ENCODE data around the gene CSRP3. TPM values are rescaled to one million over a fixed set of nuclear protein-coding genes. Genes with fewer than 3 reads are reported as not detected.

CSRP3 gene
- total and polyA plus RNA-seq, 2 donors (not counting 3 experiments of a cell fraction or from before 2014, with no cell fraction given): not detected

GRCh38 chr11:19237381-19237780 lies 35.6 kb upstream of the CSRP3 start:
- Histone ChIP-seq H3K36me3 (ENCODE audit: control insufficient read depth in 2 of 2, extremely low read depth in 1 of 2, insufficient read depth in 2 of 2, low read length in 2 of 2) (peaks cover 0 to 9% of the 10 kb centered on the region in 2 experiments), H3K79me2 (ENCODE audit: control insufficient read depth, insufficient read depth, low read length) (peaks cover 34% of the 10 kb centered on the region), H3K4me3 (replicated peaks in 1 of 3; ENCODE audit: insufficient read depth in 1 of 3, low read depth in 1 of 3, low read length in 3 of 3) (no peak overlapping the region), H3K9ac (replicated peaks; ENCODE audit: extremely low read depth, insufficient read depth, low read length) (no peak overlapping the region), H3K4me1 (ENCODE audit: control insufficient read depth, extremely low read depth, insufficient read depth, low read length) (peaks cover 32% of the 10 kb centered on the region), H4K20me1 (replicated peaks; ENCODE audit: control insufficient read depth, extremely low read depth, insufficient read depth, low read length) (no peaks in the 10 kb centered on the region), H3K9me3 (replicated peaks; ENCODE audit: control insufficient read depth, insufficient read depth, low read length) (no peaks in the 10 kb centered on the region), H2AFZ (ENCODE audit: low read depth, low read length) (no peak overlapping the region), H3K27me3 (ENCODE audit: control insufficient read depth in 2 of 2, insufficient read depth in 2 of 2, low read length in 2 of 2) (no peaks in the 10 kb centered on the region), H3K9me1 (replicated peaks; ENCODE audit: control insufficient read depth, extremely low read depth, insufficient read depth, low read length) (no peaks in the 10 kb centered on the region), H3K4me2 (ENCODE audit: insufficient read depth, low read length) (no peak overlapping the region), H3K27ac (ENCODE audit: insufficient read depth, low read depth, low read length) (no peak overlapping the region)
- BruUV-seq (replicated peaks): no TSS peak
- ChIA-PET CTCF (interaction anchor here (1.3 to 4.2 kb wide), 4 partner anchors 14 to 160 kb away, joined by 3 to 15 read pairs (median 4); no protein-coding TSS in a partner anchor), POLR2A (no interaction called here)
- dilution Hi-C loops (cut with MboI; ENCODE audit: extremely low pct_ligation_motif_present, low sequenced_read_pairs): no loop called here
- DNase-seq (ENCODE audit: low read depth, low spot score) (no peak), FAIRE-seq (no peak)
- TF ChIP-seq POLR2AphosphoS5 (IDR thresholded peaks at IDR 0.05; ENCODE audit: insufficient read depth, low read depth, low read length) (no peak), MAX (IDR thresholded peaks at IDR 0.05; ENCODE audit: insufficient read depth, insufficient read length) (no peak), POLR2A (IDR thresholded peaks at IDR 0.05; ENCODE audit: low read depth, low read length) (no peak), MYC (IDR thresholded peaks at IDR 0.05; ENCODE audit: low read depth, low read length) (no peak), FOS (IDR thresholded peaks at IDR 0.05; ENCODE audit: borderline replicate concordance, insufficient read depth, low read length) (no peak), JUN (IDR thresholded peaks at IDR 0.05; ENCODE audit: borderline replicate concordance, insufficient read depth, insufficient read length, low read depth) (no peak), GATA2 (IDR thresholded peaks at IDR 0.05; ENCODE audit: insufficient read depth, insufficient read length, low read depth, low read length) (no peak), EZH2 (IDR thresholded peaks at IDR 0.05; ENCODE audit: borderline replicate concordance, low read depth, low read length, severe bottlenecking) (no peak), CTCF (IDR thresholded peaks at IDR 0.05; ENCODE audit: extremely low read depth in 1 of 2, insufficient read depth in 1 of 2, low read depth in 1 of 2, low read length in 2 of 2) (no peak)
- intact Hi-C loops (cut with micrococcal nuclease): no loop called here

All from endothelial cell of umbilical vein (primary cell).